Activated CD4-positive, alpha-beta T cell treated with anti-CD3 and anti-CD28 coated beads, Interleukin-2, Interleukin-6, amounts not matched to agents 100 ng/mL and 50 ng/mL, durations not matched to agents 16 hours and 8 hours (primary cell): ENCODE data around the gene CPLX3.

ENCODE experiments used
- DNase-seq: peaks from one replicate; pipeline ENCODE4 v3.0.0-alpha.2; 2020

CPLX3 gene

GRCh38 chr15:74830868-74831267 is 4.4 kb downstream of the CPLX3 start:
- no peak for DNase-seq

GRCh38 chr15:74831813-74832495 is 5.5 kb downstream of the CPLX3 start:
- no peak for DNase-seq

GRCh38 chr15:74832826-74833225 is 6.4 kb downstream of the CPLX3 start:
- DNase-seq = no peak

GRCh38 chr15:74833376-74834107 is 7.1 kb downstream of the CPLX3 start:
- no peak for DNase-seq

- DNase-seq = peak; percentile 65
Measured at GRCh38 chr15:74835312-74835823, 8.9 kb downstream of the CPLX3 start.

- DNase-seq = no peak
Measured at GRCh38 chr15:74836846-74837245, 10.4 kb downstream of the CPLX3 start.

GRCh38 chr15:74837482-74838136 is 11.2 kb downstream of the CPLX3 start:
- no peak for DNase-seq

- DNase-seq = no peak
Measured at GRCh38 chr15:74838137-74838516, 11.7 kb downstream of the CPLX3 start.

GRCh38 chr15:74838746-74839525 is 12.5 kb downstream of the CPLX3 start:
- DNase-seq = no peak

GRCh38 chr15:74839526-74840395 is 13.3 kb downstream of the CPLX3 start:
- DNase-seq = no peak

- DNase-seq = no peak
Measured at GRCh38 chr15:74840851-74841775, 14.7 kb downstream of the CPLX3 start.

- DNase-seq = no peak
Measured at GRCh38 chr15:74841891-74842373, 15.5 kb downstream of the CPLX3 start.

GRCh38 chr15:74842581-74843444 is 16.4 kb downstream of the CPLX3 start, which contains the start of gene ULK3:
ULK3 (minus strand) TSS chr15:74843156; CDS start chr15:74843105, 51 bp downstream.
- peak; percentile 95 for DNase-seq

GRCh38 chr15:74843445-74843828 is 17.0 kb downstream of the CPLX3 start:
- no peak for DNase-seq

GRCh38 chr15:74843891-74844299 is 17.5 kb downstream of the CPLX3 start:
- no peak for DNase-seq

- no peak for DNase-seq
Measured at GRCh38 chr15:74844319-74845207, 18.1 kb downstream of the CPLX3 start.

- peak; percentile 85 for DNase-seq
Measured at GRCh38 chr15:74845208-74845568, 18.8 kb downstream of the CPLX3 start.

- peak; percentile 52 for DNase-seq
Measured at GRCh38 chr15:74845581-74845980, 19.2 kb downstream of the CPLX3 start.

GRCh38 chr15:74847432-74847831 is 21.0 kb downstream of the CPLX3 start:
- DNase-seq = no peak
